HL-60 (cell line): ENCODE data around the gene DAPK1.

Experiments
- DNase-seq, 2 experiments: peaks; one replicate each; pipeline ENCODE4 v3.0.0-alpha.2; 2010 to 2020; ENCODE audit warnings: low read depth in 1 of 2, low spot score in 1 of 2
- H3K27ac ChIP-seq: fragments of 250-450 bp; sonication (Bioruptor Pico); replicated peaks from 2 replicates; pipeline ENCODE4 v1.5.1; 2020; ENCODE audit warnings: mild to moderate bottlenecking, moderate library complexity
- H3K27me3 ChIP-seq: fragments of 250-450 bp; sonication (Bioruptor Pico); 2 replicates; pipeline ENCODE4 v1.5.1; 2021; ENCODE audit warnings: mild to moderate bottlenecking, moderate library complexity; ENCODE audit not compliant: insufficient read depth, poor library complexity, severe bottlenecking
- H3K4me3 ChIP-seq: replicated peaks from 2 replicates; pipeline ENCODE4 v1.5.1; 2011; ENCODE audit warnings: mild to moderate bottlenecking, control low read depth, low read length; ENCODE audit not compliant: insufficient read depth
- GABPA ChIP-seq: IDR thresholded peaks from 2 replicates; pipeline ENCODE4 v1.6.1; 2012; ENCODE audit warnings: low read depth
- POLR2AphosphoS5 ChIP-seq: IDR thresholded peaks from 2 replicates; pipeline ENCODE4 v1.6.1; 2012; ENCODE audit warnings: low read depth
- SPI1 ChIP-seq: IDR thresholded peaks from 2 replicates; pipeline ENCODE4 v1.6.1; 2012; ENCODE audit warnings: low read depth, mild to moderate bottlenecking, borderline replicate concordance
- TF ChIP-seq, protein P1 (sequence below): IDR thresholded peaks from 2 replicates; pipeline ENCODE4 v1.6.1; 2012; ENCODE audit warnings: low read depth; ENCODE audit not compliant: insufficient replicate concordance
- TF ChIP-seq, protein P2 (sequence below): IDR thresholded peaks from one replicate; pipeline ENCODE4 v1.5.1; 2011; ENCODE audit warnings: low read length, control low read depth, inconsistent platforms; ENCODE audit not compliant: insufficient read depth

The DAPK1 gene

DNA sequence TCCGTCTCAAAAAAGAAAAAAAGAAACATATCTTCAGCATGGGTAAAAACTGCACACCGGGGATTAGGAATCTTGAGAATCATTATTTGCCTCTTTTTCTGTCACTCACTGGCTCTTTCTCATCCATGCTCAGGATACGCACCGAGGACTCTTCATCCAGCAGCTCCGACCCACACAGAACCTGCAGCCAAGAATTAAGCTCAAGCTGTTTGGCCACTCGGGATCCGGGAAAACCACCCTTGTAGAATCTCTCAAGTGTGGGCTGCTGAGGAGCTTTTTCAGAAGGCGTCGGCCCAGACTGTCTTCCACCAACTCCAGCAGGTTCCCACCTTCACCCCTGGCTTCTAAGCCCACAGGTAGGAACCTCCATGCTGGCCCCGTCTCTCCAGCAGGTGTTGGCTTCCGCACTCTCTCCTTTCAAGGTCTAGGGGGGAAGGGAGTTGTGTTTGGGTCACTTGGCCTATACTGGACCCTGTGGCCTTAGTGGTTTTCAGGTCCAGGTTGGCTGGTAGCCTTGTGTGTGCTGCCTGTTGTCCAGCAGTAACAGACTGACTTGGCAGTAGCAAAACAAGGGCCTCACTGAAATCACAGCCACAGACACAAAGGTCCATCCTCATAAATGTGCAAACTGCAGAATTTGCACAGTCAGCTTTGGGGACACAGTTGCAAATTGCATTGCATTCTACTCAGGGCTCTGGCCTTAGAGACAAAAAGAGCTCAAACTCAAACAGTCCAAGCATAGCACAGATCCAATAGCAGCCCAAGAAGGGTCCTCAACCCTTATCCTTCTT, 183.8 kb downstream of the DAPK1 start:
- Histone ChIP-seq H3K27ac (no peak overlapping the region), H3K4me3 (no peak overlapping the region), H3K27me3 (no peaks in the 10 kb centered on the region)
- no peak for DNase-seq
- TF ChIP-seq GABPA (no peak), POLR2AphosphoS5 (no peak), SPI1 (no peak)
- TF ChIP-seq, protein P1, sequence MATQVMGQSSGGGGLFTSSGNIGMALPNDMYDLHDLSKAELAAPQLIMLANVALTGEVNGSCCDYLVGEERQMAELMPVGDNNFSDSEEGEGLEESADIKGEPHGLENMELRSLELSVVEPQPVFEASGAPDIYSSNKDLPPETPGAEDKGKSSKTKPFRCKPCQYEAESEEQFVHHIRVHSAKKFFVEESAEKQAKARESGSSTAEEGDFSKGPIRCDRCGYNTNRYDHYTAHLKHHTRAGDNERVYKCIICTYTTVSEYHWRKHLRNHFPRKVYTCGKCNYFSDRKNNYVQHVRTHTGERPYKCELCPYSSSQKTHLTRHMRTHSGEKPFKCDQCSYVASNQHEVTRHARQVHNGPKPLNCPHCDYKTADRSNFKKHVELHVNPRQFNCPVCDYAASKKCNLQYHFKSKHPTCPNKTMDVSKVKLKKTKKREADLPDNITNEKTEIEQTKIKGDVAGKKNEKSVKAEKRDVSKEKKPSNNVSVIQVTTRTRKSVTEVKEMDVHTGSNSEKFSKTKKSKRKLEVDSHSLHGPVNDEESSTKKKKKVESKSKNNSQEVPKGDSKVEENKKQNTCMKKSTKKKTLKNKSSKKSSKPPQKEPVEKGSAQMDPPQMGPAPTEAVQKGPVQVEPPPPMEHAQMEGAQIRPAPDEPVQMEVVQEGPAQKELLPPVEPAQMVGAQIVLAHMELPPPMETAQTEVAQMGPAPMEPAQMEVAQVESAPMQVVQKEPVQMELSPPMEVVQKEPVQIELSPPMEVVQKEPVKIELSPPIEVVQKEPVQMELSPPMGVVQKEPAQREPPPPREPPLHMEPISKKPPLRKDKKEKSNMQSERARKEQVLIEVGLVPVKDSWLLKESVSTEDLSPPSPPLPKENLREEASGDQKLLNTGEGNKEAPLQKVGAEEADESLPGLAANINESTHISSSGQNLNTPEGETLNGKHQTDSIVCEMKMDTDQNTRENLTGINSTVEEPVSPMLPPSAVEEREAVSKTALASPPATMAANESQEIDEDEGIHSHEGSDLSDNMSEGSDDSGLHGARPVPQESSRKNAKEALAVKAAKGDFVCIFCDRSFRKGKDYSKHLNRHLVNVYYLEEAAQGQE: no peak
- TF ChIP-seq, protein P2, sequence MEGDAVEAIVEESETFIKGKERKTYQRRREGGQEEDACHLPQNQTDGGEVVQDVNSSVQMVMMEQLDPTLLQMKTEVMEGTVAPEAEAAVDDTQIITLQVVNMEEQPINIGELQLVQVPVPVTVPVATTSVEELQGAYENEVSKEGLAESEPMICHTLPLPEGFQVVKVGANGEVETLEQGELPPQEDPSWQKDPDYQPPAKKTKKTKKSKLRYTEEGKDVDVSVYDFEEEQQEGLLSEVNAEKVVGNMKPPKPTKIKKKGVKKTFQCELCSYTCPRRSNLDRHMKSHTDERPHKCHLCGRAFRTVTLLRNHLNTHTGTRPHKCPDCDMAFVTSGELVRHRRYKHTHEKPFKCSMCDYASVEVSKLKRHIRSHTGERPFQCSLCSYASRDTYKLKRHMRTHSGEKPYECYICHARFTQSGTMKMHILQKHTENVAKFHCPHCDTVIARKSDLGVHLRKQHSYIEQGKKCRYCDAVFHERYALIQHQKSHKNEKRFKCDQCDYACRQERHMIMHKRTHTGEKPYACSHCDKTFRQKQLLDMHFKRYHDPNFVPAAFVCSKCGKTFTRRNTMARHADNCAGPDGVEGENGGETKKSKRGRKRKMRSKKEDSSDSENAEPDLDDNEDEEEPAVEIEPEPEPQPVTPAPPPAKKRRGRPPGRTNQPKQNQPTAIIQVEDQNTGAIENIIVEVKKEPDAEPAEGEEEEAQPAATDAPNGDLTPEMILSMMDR: no peak

DNA sequence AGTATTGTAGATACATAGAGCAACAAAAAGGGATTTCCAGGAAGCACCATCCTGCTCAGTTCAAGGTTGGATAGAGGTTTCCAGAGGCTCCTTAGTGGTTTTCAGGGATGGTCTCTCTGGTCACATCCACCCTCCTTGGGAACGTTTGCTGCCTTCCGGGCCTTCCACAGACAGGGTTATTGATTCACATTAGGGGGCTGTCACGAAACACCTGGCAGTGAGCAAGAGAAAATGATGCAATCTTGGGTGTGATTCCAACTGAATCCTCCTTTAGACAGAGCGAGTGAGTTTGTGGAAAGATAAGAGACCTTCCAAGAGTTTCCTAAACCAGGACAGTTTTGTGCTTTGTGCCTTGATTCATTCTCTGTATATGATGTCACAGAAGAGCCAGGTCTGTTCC, 184.4 kb downstream of the DAPK1 start:
- DNase-seq: no peak
- Histone ChIP-seq H3K27me3 (no peaks in the 10 kb centered on the region), H3K4me3 (no peak overlapping the region), H3K27ac (no peak overlapping the region)
- no peak for TF ChIP-seq GABPA
- TF ChIP-seq, protein P1: no peak
- TF ChIP-seq POLR2AphosphoS5: no peak
- TF ChIP-seq SPI1: no peak
- TF ChIP-seq, protein P2: no peak

DNA sequence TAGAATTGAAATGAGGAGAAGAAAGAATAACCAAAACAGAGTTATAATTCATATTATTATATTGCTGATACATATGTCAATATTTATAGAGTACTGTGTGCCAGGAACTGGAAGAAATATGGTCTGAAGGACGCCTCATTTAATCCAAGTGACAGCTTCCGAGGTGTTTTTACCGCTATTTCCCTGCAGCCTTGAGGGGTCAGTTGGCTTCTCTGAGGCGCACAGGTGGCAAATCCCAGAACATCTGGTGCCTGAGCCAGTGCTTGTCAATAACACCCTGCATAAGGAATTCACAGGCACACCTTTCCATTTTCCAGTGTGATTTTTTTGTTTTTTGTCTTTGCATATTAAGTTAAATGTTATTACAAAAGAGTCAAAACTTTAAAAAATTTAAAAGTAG, 185.0 kb downstream of the DAPK1 start:
- Histone ChIP-seq H3K27me3 (no peaks in the 10 kb centered on the region), H3K27ac (no peak overlapping the region), H3K4me3 (no peak overlapping the region)
- TF ChIP-seq SPI1 (no peak), POLR2AphosphoS5 (no peak)
- TF ChIP-seq, protein P1: no peak
- TF ChIP-seq, protein P2: no peak
- no peak for DNase-seq
